Endometrial microvascular endothelial cells (primary cell): Measurements from ENCODE around the gene RFT1. TPM values are rescaled to one million over a fixed set of nuclear protein-coding genes. Genes with fewer than 3 reads are reported as not detected.
"Not testable (repeated sequence)": the region's sequence is repeated elsewhere in the genome, so short reads cannot be mapped to it uniquely, and the experiment has no call there.

Experiments used
- in situ Hi-C: cut with HindIII; loops from 2 replicates; pipeline ENCODE4 v1.10.0; 2017; ENCODE audit warnings: low sequenced_read_pairs, low pct_unique_long_range_greater_than_20kb; ENCODE audit errors: inconsistent ontology term
- total RNA-seq: library from RNA; depleted of rRNA; stranded (reverse); fragments of >200 nt; gene quantifications from one replicate; pipeline ENCODE4 v1.2.3, GENCODE V29; 2015; ENCODE audit errors: inconsistent ontology term

RFT1 gene
- total RNA-seq, 1 donor from 2014 or later = 29.4 TPM

DNA sequence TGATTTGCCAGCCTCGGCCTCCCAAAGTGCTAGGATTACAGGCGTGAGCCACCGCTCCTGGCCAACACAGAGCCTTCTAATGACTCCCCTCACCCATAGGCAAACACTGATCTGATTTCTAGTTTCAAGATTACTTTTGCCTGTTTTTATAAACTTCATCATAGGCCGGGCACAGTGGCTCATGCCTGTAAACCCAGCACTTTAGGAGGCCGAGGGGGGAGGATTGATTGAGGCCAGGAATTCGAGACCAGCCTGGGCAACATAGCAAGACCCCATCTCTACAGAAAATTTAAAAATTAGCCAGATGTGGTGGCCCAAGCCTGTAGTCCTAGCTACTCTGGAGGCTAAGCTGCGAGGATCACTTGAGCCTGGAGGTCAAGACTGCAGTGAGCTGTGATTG is 76.0 kb downstream of the RFT1 start:
- in situ Hi-C loops = not testable (repeated sequence)

DNA sequence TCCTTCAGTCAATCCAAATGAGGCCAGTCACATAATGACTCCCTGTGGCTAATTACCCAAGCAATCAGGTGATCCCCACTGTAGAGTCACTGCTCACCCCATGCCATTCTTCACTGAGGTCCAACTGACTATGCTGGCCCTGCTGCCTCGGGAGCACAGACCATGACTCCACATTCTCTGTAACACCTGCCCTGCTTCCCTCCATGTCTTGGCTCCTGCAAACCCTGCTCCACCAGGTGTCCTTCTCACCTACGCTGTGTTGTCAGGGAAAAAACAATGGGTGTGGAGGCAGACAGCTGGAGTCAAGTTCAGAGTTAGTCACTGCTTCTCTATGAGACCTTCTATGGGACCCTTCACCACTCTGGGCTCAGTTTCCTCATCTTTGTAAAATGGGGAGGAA is 78.3 kb downstream of the RFT1 start:
- in situ Hi-C loops = no loop called here

- in situ Hi-C loops = no loop called here
Measured at GRCh38 chr3:53049987-53050386, 80.2 kb downstream of the RFT1 start.

DNA sequence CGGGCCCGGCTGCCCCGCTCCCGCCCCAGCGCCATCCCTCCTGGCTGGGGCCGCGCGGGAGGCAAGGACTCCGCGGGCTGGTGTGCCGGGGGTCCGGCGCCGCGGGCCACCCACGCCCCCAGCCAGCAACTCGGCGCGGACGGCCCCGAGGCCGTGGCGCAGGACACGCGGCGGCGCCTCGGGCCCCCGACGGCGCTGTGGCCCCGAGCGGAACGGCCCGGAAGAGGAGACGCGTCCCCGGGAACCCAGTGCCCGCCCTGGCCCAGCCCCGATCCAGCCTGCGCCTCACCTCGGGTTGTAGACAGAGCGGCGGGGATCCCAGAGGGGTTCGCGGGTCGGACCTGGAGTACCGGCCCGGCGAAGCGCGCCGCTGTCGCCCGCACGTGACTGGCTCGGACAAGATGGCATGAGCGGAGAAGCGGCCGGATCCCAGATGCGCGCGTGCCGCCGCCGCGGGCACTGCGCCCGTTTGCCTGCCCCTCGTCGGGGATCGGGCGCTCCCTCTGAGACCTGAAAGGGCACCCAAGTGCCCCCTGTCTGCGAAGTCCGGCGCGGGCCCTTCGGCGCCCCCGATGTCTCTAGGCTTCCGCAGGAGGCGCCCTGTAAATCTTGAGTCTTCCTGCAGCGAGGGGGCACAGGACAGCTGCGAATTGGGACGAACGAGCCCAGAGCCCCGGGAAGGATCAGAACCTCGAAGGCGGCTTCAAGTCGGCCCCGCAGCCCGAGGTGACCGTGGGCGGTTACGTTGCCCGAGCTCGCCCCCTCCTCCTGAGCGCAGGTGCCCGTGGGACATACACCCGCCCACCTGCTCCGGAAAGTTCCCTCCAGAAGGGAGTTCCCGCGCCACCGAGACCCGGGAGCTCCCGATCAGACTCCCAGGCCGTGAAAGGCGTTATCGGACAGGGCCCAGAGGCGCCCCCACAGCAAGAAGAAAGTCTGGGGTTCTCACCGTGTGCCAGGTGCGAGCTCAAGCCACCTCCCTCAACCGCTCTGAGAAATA is 83.8 kb downstream of the RFT1 start:
- in situ Hi-C loops = no loop called here

- in situ Hi-C loops = no loop called here
Measured at GRCh38 chr3:53045518-53046170, 84.6 kb downstream of the RFT1 start, which contains the start of gene SFMBT1. Gene SFMBT1, minus strand, starts transcription at chr3:53046073. Its CDS starts 76,945 bp downstream, at chr3:52969128.

- in situ Hi-C loops = no loop called here
Measured at GRCh38 chr3:53044711-53045517, 85.3 kb downstream of the RFT1 start.

DNA sequence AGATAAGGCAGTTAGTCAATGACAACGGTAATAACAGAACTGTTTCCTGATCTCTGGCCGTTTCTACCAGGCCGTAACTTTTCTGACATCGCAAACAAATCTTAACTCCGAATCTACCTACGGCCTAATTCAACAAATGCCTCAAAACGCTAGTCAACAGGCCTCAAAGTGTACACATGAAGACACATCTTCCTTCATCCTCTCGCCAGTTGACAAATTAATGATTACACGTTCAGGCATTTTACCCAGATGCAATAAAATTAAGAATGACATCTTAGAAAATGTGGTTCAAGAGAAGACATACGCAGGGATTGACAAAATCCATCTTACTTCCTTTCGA is 85.9 kb downstream of the RFT1 start:
- in situ Hi-C loops = no loop called here

- in situ Hi-C loops = no loop called here
Measured at GRCh38 chr3:53043738-53044137, 86.5 kb downstream of the RFT1 start.

- in situ Hi-C loops = no loop called here
Measured at GRCh38 chr3:53042651-53043050, 87.6 kb downstream of the RFT1 start.

- in situ Hi-C loops = no loop called here
Measured at GRCh38 chr3:53040351-53040820, 89.8 kb downstream of the RFT1 start.

GRCh38 chr3:53039376-53039752 is 90.9 kb downstream of the RFT1 start:
- in situ Hi-C loops = no loop called here

GRCh38 chr3:53038679-53039375 is 91.4 kb downstream of the RFT1 start:
- in situ Hi-C loops = no loop called here

Other genes with a start within 250 kb of the RFT1 start
- gene STIMATE, start 232.9 kb downstream of the RFT1 start, total RNA-seq = 12.6 TPM
- gene SFMBT1, start 84.4 kb downstream of the RFT1 start, total RNA-seq = 4.9 TPM
- 2.7 TPM for gene PRKCD, start 30.8 kb upstream of the RFT1 start, total RNA-seq
- 579 TPM for gene TKT, start 125.6 kb upstream of the RFT1 start, total RNA-seq
- gene DCP1A, start 217.1 kb upstream of the RFT1 start, total RNA-seq = 15.0 TPM